Neural progenitor cell (in vitro differentiated cells): ENCODE data around the gene TNFRSF9.

Source experiments
- EZH2 ChIP-seq: fragments of 200-600 bp; sonication (generic); IDR thresholded peaks from 2 replicates; pipeline ENCODE4 v1.6.1; 2017; ENCODE audit warnings: antibody characterized with exemption, mild to moderate bottlenecking, moderate library complexity
- TF ChIP-seq, protein P1 (sequence below): fragments of 200-600 bp; sonication (generic); IDR thresholded peaks from 2 replicates; pipeline ENCODE4 v1.5.1; 2017; ENCODE audit warnings: antibody characterized with exemption, mild to moderate bottlenecking

DNA sequence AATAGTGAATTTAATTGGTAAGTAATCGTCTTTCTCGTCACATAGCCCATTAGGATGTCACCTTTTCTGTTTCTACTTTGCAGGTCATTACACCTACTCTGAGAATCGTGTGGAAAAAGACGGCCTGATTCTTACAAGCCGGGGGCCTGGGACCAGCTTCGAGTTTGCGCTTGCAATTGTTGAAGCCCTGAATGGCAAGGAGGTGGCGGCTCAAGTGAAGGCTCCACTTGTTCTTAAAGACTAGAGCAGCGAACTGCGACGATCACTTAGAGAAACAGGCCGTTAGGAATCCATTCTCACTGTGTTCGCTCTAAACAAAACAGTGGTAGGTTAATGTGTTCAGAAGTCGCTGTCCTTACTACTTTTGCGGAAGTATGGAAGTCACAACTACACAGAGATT lies 44.2 kb upstream of the TNFRSF9 start:
- TF ChIP-seq EZH2 = no peak
- TF ChIP-seq, protein P1, sequence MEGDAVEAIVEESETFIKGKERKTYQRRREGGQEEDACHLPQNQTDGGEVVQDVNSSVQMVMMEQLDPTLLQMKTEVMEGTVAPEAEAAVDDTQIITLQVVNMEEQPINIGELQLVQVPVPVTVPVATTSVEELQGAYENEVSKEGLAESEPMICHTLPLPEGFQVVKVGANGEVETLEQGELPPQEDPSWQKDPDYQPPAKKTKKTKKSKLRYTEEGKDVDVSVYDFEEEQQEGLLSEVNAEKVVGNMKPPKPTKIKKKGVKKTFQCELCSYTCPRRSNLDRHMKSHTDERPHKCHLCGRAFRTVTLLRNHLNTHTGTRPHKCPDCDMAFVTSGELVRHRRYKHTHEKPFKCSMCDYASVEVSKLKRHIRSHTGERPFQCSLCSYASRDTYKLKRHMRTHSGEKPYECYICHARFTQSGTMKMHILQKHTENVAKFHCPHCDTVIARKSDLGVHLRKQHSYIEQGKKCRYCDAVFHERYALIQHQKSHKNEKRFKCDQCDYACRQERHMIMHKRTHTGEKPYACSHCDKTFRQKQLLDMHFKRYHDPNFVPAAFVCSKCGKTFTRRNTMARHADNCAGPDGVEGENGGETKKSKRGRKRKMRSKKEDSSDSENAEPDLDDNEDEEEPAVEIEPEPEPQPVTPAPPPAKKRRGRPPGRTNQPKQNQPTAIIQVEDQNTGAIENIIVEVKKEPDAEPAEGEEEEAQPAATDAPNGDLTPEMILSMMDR = no peak
